SK-N-SH (cell line): ENCODE results near the gene MED22. TPM values are rescaled to one million over a fixed set of nuclear protein-coding genes. Genes with fewer than 3 reads are reported as not detected.

Experiments
- CTCF ChIA-PET: fragments of 300-600, 350-600 bp; formaldehyde crosslinking; extraction: SDS; loops from one replicate; lab custom pipeline; 2021; lab: Yijun Ruan, JAX
- POLR2A ChIA-PET: fragments of 350-600 bp; sonication (Branson Sonifier 250); formaldehyde crosslinking; extraction: SDS; loops from one replicate; lab custom pipeline; 2020; ENCODE audit warnings: antibody characterized with exemption, inconsistent platforms; lab: Yijun Ruan, JAX
- DNase-seq: peaks from one replicate; pipeline ENCODE4 v3.0.0; 2012
- H2AFZ ChIP-seq: fragments of 200-600 bp; sonication (generic); 2 replicates; pipeline ENCODE4 v1.8.1; 2016; ENCODE audit warnings: antibody characterized with exemption, mild to moderate bottlenecking, low read depth
- H3F3A ChIP-seq: fragments of 200-600 bp; sonication (generic); replicated peaks from 2 replicates; pipeline ENCODE3; 2016; ENCODE audit warnings: antibody characterized with exemption, mild to moderate bottlenecking; ENCODE audit not compliant: insufficient read depth
- H3K27ac ChIP-seq, 2 experiments: fragments of 200-500 bp in 1 of 2; fragments of 200-600 bp in 1 of 2; sonication (Bioruptor generic) in 1 of 2; sonication (generic), shearing (Covaris generic) in 1 of 2; 2 replicates each; pipeline versions ENCODE4 v1.5.1 to v1.6.1; 2014 to 2016; ENCODE audit warnings: low read depth in 2 of 2, inconsistent platforms in 1 of 2, low read length in 1 of 2, mild to moderate bottlenecking in 1 of 2, mixed read lengths in 1 of 2
- H3K27me3 ChIP-seq: fragments of 200-600 bp; sonication (generic), shearing (Covaris generic); 2 replicates; pipeline ENCODE4 v1.6.1; 2016; ENCODE audit warnings: mixed run types; ENCODE audit not compliant: insufficient read depth
- H3K36me3 ChIP-seq, 2 experiments: fragments of 200-500 bp in 1 of 2; fragments of 200-600 bp in 1 of 2; sonication (Bioruptor generic) in 1 of 2; sonication (generic) in 1 of 2; replicated peaks in 1 of 2; 2 replicates each; pipeline versions ENCODE3 to v1.5.1; 2014 to 2016; ENCODE audit warnings: low read length in 1 of 2, mild to moderate bottlenecking in 1 of 2; ENCODE audit not compliant: insufficient read depth in 2 of 2, control insufficient read depth in 1 of 2
- H3K4me1 ChIP-seq, 2 experiments: fragments of 200-500 bp in 1 of 2; fragments of 200-600 bp in 1 of 2; sonication (Bioruptor generic) in 1 of 2; sonication (generic), shearing (Covaris generic) in 1 of 2; 2 replicates each; pipeline versions ENCODE4 v1.5.1 to v1.6.1; 2014 to 2016; ENCODE audit warnings: low read depth in 1 of 2, low read length in 1 of 2, mixed run types in 1 of 2; ENCODE audit not compliant: insufficient read depth in 2 of 2, control insufficient read depth in 1 of 2
- H3K4me2 ChIP-seq: fragments of 200-600 bp; sonication (generic), shearing (Covaris generic); 2 replicates; pipeline ENCODE4 v1.6.1; 2017; ENCODE audit warnings: mixed run types
- H3K4me3 ChIP-seq, 2 experiments: fragments of 200-500 bp in 1 of 2; fragments of 200-600 bp in 1 of 2; sonication (Bioruptor generic) in 1 of 2; sonication (generic), shearing (Covaris generic) in 1 of 2; 2 replicates each; pipeline versions ENCODE4 v1.5.1 to v1.8.1; 2014 to 2016; ENCODE audit warnings: low read depth in 2 of 2, inconsistent platforms in 1 of 2, low read length in 1 of 2, mild to moderate bottlenecking in 1 of 2, mixed read lengths in 1 of 2, moderate library complexity in 1 of 2
- H3K79me2 ChIP-seq: fragments of 200-600 bp; sonication (generic); 2 replicates; pipeline ENCODE4 v1.8.1; 2017; ENCODE audit warnings: mild to moderate bottlenecking; ENCODE audit not compliant: insufficient read depth
- H3K9ac ChIP-seq: fragments of 200-600 bp; sonication (generic); 2 replicates; pipeline ENCODE4 v1.6.1; 2017; ENCODE audit warnings: mixed run types
- H3K9me2 ChIP-seq: fragments of 200-600 bp; sonication (generic); 2 replicates; pipeline ENCODE4 v1.6.1; 2017; ENCODE audit warnings: mixed run types
- H3K9me3 ChIP-seq: fragments of 200-600 bp; sonication (generic); 2 replicates; pipeline ENCODE4 v1.6.1; 2017; ENCODE audit warnings: mixed run types, mild to moderate bottlenecking, moderate library complexity
- H4K20me1 ChIP-seq: fragments of 200-600 bp; sonication (generic); 2 replicates; pipeline ENCODE4 v1.6.1; 2017; ENCODE audit warnings: mild to moderate bottlenecking, mixed run types; ENCODE audit not compliant: insufficient read depth
- CHD2 ChIP-seq: fragments of 150-350 bp; IDR thresholded peaks from 2 replicates; pipeline ENCODE4 v1.6.1; 2018; ENCODE audit warnings: low read length; ENCODE audit not compliant: partially characterized antibody
- EP300 ChIP-seq, 2 experiments: IDR thresholded peaks; 2 replicates each; pipeline versions ENCODE4 v1.4.0 to v1.6.1; 2012; ENCODE audit warnings: borderline replicate concordance in 1 of 2, low read depth in 1 of 2, low read length in 1 of 2
- FOXJ3 ChIP-seq: sonication (generic); formaldehyde crosslinking; IDR thresholded peaks from 2 replicates; pipeline ENCODE4 v1.5.1; 2020; ENCODE audit warnings: mild to moderate bottlenecking, missing genetic modification reagents
- FOXM1 ChIP-seq: IDR thresholded peaks from 2 replicates; pipeline ENCODE4 v1.4.0; 2012; ENCODE audit warnings: low read depth, mild to moderate bottlenecking
- GATA2 ChIP-seq: sonication (generic); formaldehyde crosslinking; IDR thresholded peaks from 2 replicates; pipeline ENCODE4 v1.5.0; 2020; ENCODE audit warnings: mild to moderate bottlenecking, missing genetic modification reagents
- MEF2A ChIP-seq: IDR thresholded peaks from 2 replicates; pipeline ENCODE4 v1.4.0; 2012; ENCODE audit warnings: low read depth, borderline replicate concordance
- MXI1 ChIP-seq: IDR thresholded peaks from 2 replicates; pipeline ENCODE4 v1.6.1; 2012; ENCODE audit warnings: mild to moderate bottlenecking, low read depth, low read length, improper control_type of control experiment
- POLR2AphosphoS5 ChIP-seq: IDR thresholded peaks from 2 replicates; pipeline ENCODE4 v1.6.1; 2012; ENCODE audit warnings: low read depth, low read length
- RFX5 ChIP-seq: IDR thresholded peaks from 2 replicates; pipeline ENCODE4 v1.6.1; 2012; ENCODE audit warnings: mild to moderate bottlenecking, improper control_type of control experiment, low read length
- RXRA ChIP-seq: IDR thresholded peaks from 2 replicates; pipeline ENCODE4 v1.4.0; 2012; ENCODE audit warnings: low read depth, mild to moderate bottlenecking, borderline replicate concordance
- SIN3A ChIP-seq: IDR thresholded peaks from 2 replicates; pipeline ENCODE4 v1.6.1; 2012; ENCODE audit warnings: low read depth, mild to moderate bottlenecking, low read length, moderate library complexity, borderline replicate concordance
- TEAD4 ChIP-seq: IDR thresholded peaks from 2 replicates; pipeline ENCODE4 v1.4.0; 2012; ENCODE audit warnings: mild to moderate bottlenecking, borderline replicate concordance; ENCODE audit not compliant: insufficient read depth
- WGBS: methylation state at CpG from one replicate; pipeline ENCODE4 v1.1.6; 2017; ENCODE audit warnings: low lambda C conversion rate; 5-methylcytosine and 5-hydroxymethylcytosine counted together
- polyA plus RNA-seq, 3 experiments: library from polyadenylated mRNA; depleted of rRNA; stranded (reverse); fragments of >200 nt; gene quantifications; 2 replicates each; pipeline ENCODE4 v1.2.3, GENCODE V29; 2012
- TF ChIP-seq, protein P1 (sequence below): IDR thresholded peaks from 2 replicates; pipeline ENCODE4 v1.4.0; 2012; ENCODE audit warnings: low read depth, borderline replicate concordance
- TF ChIP-seq, protein P2 (sequence below): fragments of 150-350 bp; IDR thresholded peaks from 2 replicates; pipeline ENCODE4 v1.6.1; 2017; ENCODE audit warnings: antibody characterized with exemption, low read length, low read depth, borderline replicate concordance
- TF ChIP-seq, protein P3 (sequence below): IDR thresholded peaks from 2 replicates; pipeline ENCODE4; 2012

MED22 gene
- polyA plus RNA-seq, 1 of the 3 experiments (the other 2 are of a cell fraction), result 27.9 TPM

DNA sequence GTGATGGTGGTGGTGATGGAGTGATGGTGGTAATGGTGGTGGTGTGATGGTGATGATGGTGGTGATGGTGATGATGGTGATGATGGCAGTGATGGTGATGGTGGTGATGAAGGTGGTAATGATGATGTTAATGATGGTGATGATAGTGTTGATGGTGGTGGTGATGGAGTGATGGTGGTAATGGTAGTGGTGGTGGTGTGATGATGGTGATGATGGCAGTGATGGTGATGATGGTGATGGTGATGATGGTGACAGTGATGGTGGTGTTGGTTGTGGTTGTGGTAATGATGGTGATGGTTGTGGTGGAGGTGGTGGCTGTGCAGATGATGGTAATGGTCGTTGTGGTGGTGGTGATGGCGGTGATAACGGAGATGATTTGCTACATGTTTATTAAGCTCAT lies 35.5 kb upstream of the MED22 start:
- Histone ChIP-seq H3K79me2 (no peaks in the 10 kb centered on the region), H3K9me2 (no peaks in the 10 kb centered on the region), H2AFZ (no peak overlapping the region), H3K27me3 (no peaks in the 10 kb centered on the region), H3K27ac (no peak overlapping the region), H3K9ac (no peak overlapping the region), H3K4me2 (no peak overlapping the region), H3F3A (no peaks in the 10 kb centered on the region), H4K20me1 (no peaks in the 10 kb centered on the region), H3K4me1 (no peaks in the 10 kb centered on the region), H3K9me3 (no peaks in the 10 kb centered on the region), H3K4me3 (no peak overlapping the region), H3K36me3 (no peaks in the 10 kb centered on the region)
- CTCF ChIA-PET, result interaction anchor here (1.2 kb wide), 1 partner anchor 101 kb away, joined by 6 read pairs; no protein-coding TSS in a partner anchor
- POLR2A ChIA-PET, result no interaction called here
- TF ChIP-seq GATA2 (CRISPR knock-in tag) (no peak), CHD2 (no peak), POLR2AphosphoS5 (no peak), FOXM1 (no peak), RFX5 (no peak), SIN3A (no peak), RXRA (no peak), EP300 (IDR thresholded peaks at IDR 0.05; ENCODE audit: borderline replicate concordance in 1 of 2, low read depth in 1 of 2, low read length in 1 of 2) (no peak), TEAD4 (no peak), MEF2A (no peak), MXI1 (no peak), FOXJ3 (CRISPR knock-in tag) (no peak)
- TF ChIP-seq, protein P1, sequence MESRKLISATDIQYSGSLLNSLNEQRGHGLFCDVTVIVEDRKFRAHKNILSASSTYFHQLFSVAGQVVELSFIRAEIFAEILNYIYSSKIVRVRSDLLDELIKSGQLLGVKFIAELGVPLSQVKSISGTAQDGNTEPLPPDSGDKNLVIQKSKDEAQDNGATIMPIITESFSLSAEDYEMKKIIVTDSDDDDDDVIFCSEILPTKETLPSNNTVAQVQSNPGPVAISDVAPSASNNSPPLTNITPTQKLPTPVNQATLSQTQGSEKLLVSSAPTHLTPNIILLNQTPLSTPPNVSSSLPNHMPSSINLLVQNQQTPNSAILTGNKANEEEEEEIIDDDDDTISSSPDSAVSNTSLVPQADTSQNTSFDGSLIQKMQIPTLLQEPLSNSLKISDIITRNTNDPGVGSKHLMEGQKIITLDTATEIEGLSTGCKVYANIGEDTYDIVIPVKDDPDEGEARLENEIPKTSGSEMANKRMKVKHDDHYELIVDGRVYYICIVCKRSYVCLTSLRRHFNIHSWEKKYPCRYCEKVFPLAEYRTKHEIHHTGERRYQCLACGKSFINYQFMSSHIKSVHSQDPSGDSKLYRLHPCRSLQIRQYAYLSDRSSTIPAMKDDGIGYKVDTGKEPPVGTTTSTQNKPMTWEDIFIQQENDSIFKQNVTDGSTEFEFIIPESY, result no peak
- TF ChIP-seq, protein P2, sequence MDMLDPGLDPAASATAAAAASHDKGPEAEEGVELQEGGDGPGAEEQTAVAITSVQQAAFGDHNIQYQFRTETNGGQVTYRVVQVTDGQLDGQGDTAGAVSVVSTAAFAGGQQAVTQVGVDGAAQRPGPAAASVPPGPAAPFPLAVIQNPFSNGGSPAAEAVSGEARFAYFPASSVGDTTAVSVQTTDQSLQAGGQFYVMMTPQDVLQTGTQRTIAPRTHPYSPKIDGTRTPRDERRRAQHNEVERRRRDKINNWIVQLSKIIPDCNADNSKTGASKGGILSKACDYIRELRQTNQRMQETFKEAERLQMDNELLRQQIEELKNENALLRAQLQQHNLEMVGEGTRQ, result no peak
- TF ChIP-seq, protein P3, sequence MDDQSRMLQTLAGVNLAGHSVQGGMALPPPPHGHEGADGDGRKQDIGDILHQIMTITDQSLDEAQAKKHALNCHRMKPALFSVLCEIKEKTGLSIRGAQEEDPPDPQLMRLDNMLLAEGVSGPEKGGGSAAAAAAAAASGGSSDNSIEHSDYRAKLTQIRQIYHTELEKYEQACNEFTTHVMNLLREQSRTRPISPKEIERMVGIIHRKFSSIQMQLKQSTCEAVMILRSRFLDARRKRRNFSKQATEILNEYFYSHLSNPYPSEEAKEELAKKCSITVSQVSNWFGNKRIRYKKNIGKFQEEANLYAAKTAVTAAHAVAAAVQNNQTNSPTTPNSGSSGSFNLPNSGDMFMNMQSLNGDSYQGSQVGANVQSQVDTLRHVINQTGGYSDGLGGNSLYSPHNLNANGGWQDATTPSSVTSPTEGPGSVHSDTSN, result no peak
- DNase-seq, result no peak
- 96% methylated on average over 3 of the region's 3 CpGs for WGBS
